ENCODE measurements around the gene RNF212B. TPM values are rescaled to one million over a fixed set of nuclear protein-coding genes. Genes with fewer than 3 reads are reported as not detected.

Gene RNF212B
- total RNA-seq, 4 donors from 2014 or later, result not detected

GRCh38 chr14:23321572-23322547, 84.1 kb downstream of the RNF212B start:
- peak; percentile 58 for DNase-seq
- peak; percentile 39 for TF ChIP-seq POLR2A (IDR thresholded peaks at IDR 0.05)
- TF ChIP-seq CTCF (IDR thresholded peaks at IDR 0.05), result no peak
- TF ChIP-seq POLR2AphosphoS5 (IDR thresholded peaks at IDR 0.05), result peak; percentile 25 to 48 (median 48)
- no peak for TF ChIP-seq EP300 (IDR thresholded peaks at IDR 0.05; ENCODE audit: low read depth)
- H3K9me3 ChIP-seq, result no peaks in the 10 kb centered on the region
- intact Hi-C loops (cut with DNase I; ENCODE audit: low total_unique reads) (no loop called here), in situ Hi-C loops (cut with MboI; ENCODE audit: low pct_ligation_motif_present in 1 of 4, low pct_unique_long_range_greater_than_20kb in 1 of 4, low sequenced_read_pairs in 3 of 4) (no loop called here)
- H3K27ac ChIP-seq, result peak overlapping the region; percentile 98 to 99 (median 98)
- H3K4me3 ChIP-seq, result peak overlapping the region; percentile 92 to 99 (median 97)
- H3K27me3 ChIP-seq, result no peaks in the 10 kb centered on the region
- peaks cover 10 to 21% (median 18%) of the 10 kb centered on the region in 4 donors for H3K4me1 ChIP-seq
- WGBS, 2 donors (ENCODE audit: low coverage in 1 of 2), result 0 to 3% methylated on average over 6 to 24 of the region's 64 CpGs
- peaks cover 0 to 25% (median 8%) of the 10 kb centered on the region in 4 donors for H3K36me3 ChIP-seq

Small RNA genes within 50 kb of the gene (small RNA-seq; reads per million reads assigned to genes)
- gene AL049829.1 (0 reads per million in 4 donors), gene RNU6-1046P (0 reads per million in 4 donors)

Other genes with a start within 250 kb of the RNF212B start
- 10 to 100 TPM; 17.1 to 41.2 (median 23.9) TPM for gene C14orf93, start 227.8 kb upstream of the RNF212B start, total RNA-seq
- 10 to 100 TPM in 3 of 4 donors, 1 to 10 TPM in 1; 8.6 to 85.1 (median 42.5) TPM for gene PSMB5, start 203.0 kb upstream of the RNF212B start, total RNA-seq
- not detected for gene PSMB11, start 195.7 kb upstream of the RNF212B start, total RNA-seq
- 1 to 10 TPM; 1.2 to 6.0 (median 4.2) TPM for gene CDH24, start 180.4 kb upstream of the RNF212B start, total RNA-seq
- 100 to 1,000 TPM; 137 to 303 (median 222) TPM for gene ACIN1, start 142.8 kb upstream of the RNF212B start, total RNA-seq
- gene C14orf119, start 142.4 kb upstream of the RNF212B start, total RNA-seq, result 10 to 100 TPM in 3 of 4 donors, 1 to 10 TPM in 1; 3.6 to 33.7 (median 32.0) TPM
- gene CIROP, start 132.9 kb upstream of the RNF212B start, total RNA-seq, result not detected
- gene CEBPE, start 118.7 kb upstream of the RNF212B start, total RNA-seq, result not detected
- gene SLC7A8, start 54.3 kb upstream of the RNF212B start, total RNA-seq, result 10 to 100 TPM in 3 of 4 donors, 1 to 10 TPM in 1; 5.2 to 29.1 (median 14.2) TPM
- 10 to 100 TPM in 2 of 4 donors, 1 to 10 TPM in 2; 1.9 to 12.9 (median 8.6) TPM for gene HOMEZ, start 48.2 kb downstream of the RNF212B start, total RNA-seq
- 10 to 100 TPM in 3 of 4 donors, 1 to 10 TPM in 1; 9.1 to 13.9 (median 11.0) TPM for gene PPP1R3E, start 64.9 kb downstream of the RNF212B start, total RNA-seq
- 10 to 100 TPM; 23.9 to 49.0 (median 43.0) TPM for gene BCL2L2, start 68.9 kb downstream of the RNF212B start, total RNA-seq
- gene PABPN1, start 83.5 kb downstream of the RNF212B start, total RNA-seq, result 100 to 1,000 TPM in 1 of 4 donors, 10 to 100 TPM in 3; 50.0 to 149 (median 63.7) TPM
- 10 to 100 TPM in 1 of 4 donors, 1 to 10 TPM in 3; 4.0 to 14.2 (median 8.5) TPM for gene SLC22A17, start 115.0 kb downstream of the RNF212B start, total RNA-seq
- gene EFS, start 127.2 kb downstream of the RNF212B start, total RNA-seq, result 10 to 100 TPM in 1 of 4 donors, 1 to 10 TPM in 2, under 1 TPM in 1; 0.60 to 10.5 (median 3.3) TPM
- gene IL25, start 134.9 kb downstream of the RNF212B start, total RNA-seq, result not detected
- 1 to 10 TPM in 1 of 4 donors, under 1 TPM in 1, not detected in 2; 0.64 to 1.1 TPM for gene CMTM5, start 139.1 kb downstream of the RNF212B start, total RNA-seq
- gene MYH6, start 170.3 kb downstream of the RNF212B start, total RNA-seq, result 1 to 10 TPM in 1 of 4 donors, under 1 TPM in 1, not detected in 2; 0.16 to 1.5 TPM
- gene MYH7, start 197.7 kb downstream of the RNF212B start, total RNA-seq, result 1 to 10 TPM in 1 of 4 donors, under 1 TPM in 1, not detected in 2; 0.64 to 2.9 TPM
- 10 to 100 TPM in 3 of 4 donors, 1 to 10 TPM in 1; 8.8 to 31.5 (median 20.8) TPM for gene NGDN, start 231.8 kb downstream of the RNF212B start, total RNA-seq

Measured in transverse colon (tissue), 4 donors.